Thyroid gland (tissue), 4 donors: ENCODE data around the gene PDE8B. TPM values are rescaled to one million over a fixed set of nuclear protein-coding genes. Genes with fewer than 3 reads are reported as not detected.
A peak's percentile ranks its signal among the peaks of the same experiment; 100 is the strongest.

Experiments
- DNase-seq, 2 donors: peaks; one replicate each; pipeline ENCODE4 v3.0.0-alpha.2; 2019
- H3K27ac ChIP-seq, 3 donors: fragments of 200-600 bp; sonication (generic); 1 replicate in 2 of 3; 2 replicates in 1 of 3; pipeline ENCODE4 v1.5.1; 2016 to 2019; ENCODE audit warnings: mild to moderate bottlenecking in 1 of 3, moderate library complexity in 1 of 3
- H3K27me3 ChIP-seq: fragments of 200-600 bp; sonication (generic); one replicate; pipeline ENCODE4 v1.5.1; 2019
- H3K36me3 ChIP-seq, 2 donors: fragments of 200-600 bp; sonication (generic); one replicate each; pipeline ENCODE4 v1.5.1; 2016 to 2019
- H3K4me1 ChIP-seq, 2 donors: fragments of 200-600 bp; sonication (generic); one replicate each; pipeline ENCODE4 v1.5.1; 2017 to 2019
- H3K4me3 ChIP-seq, 3 donors: fragments of 200-600 bp; sonication (generic); replicated peaks in 1 of 3; 1 replicate in 2 of 3; 2 replicates in 1 of 3; pipeline ENCODE4 v1.5.1; 2016; ENCODE audit warnings: mild to moderate bottlenecking in 1 of 3
- H3K9me3 ChIP-seq: fragments of 200-600 bp; sonication (generic); one replicate; pipeline ENCODE4 v1.5.1; 2017
- POLR2A ChIP-seq, 2 donors: fragments of 450-650 bp; IDR thresholded peaks; one replicate each; pipeline ENCODE4 v1.6.1; 2017; ENCODE audit warnings: antibody characterized with exemption in 2 of 2, mild to moderate bottlenecking in 2 of 2, moderate library complexity in 1 of 2
- WGBS, 2 donors: methylation state at CpG; one replicate each; pipeline ENCODE4 v1.1.5; 2017; 5-methylcytosine and 5-hydroxymethylcytosine counted together
- intact Hi-C: fragments of 100-400 bp; cut with DNase I; formaldehyde crosslinking; loops from one replicate; pipeline ENCODE4 v1.15.1; 2023
- total RNA-seq, 4 donors: library from RNA; depleted of rRNA; stranded (reverse); fragments of >200 nt; gene quantifications; one replicate each; pipeline ENCODE4 v1.2.3, GENCODE V29; 2016
- TF ChIP-seq, protein P1 (sequence below), 6 experiments: fragments of 200-600 bp in 3 of 6; fragments of 450-650 bp in 3 of 6; sonication (generic) in 3 of 6; IDR thresholded peaks; one replicate each; pipeline ENCODE4 v1.5.1; 2016 to 2019; ENCODE audit warnings: antibody characterized with exemption in 6 of 6, mild to moderate bottlenecking in 2 of 6, inconsistent platforms in 1 of 6, moderate library complexity in 1 of 6

The PDE8B gene
- total RNA-seq, 4 donors from 2014 or later, result 113 to 279 (median 218) TPM

DNA sequence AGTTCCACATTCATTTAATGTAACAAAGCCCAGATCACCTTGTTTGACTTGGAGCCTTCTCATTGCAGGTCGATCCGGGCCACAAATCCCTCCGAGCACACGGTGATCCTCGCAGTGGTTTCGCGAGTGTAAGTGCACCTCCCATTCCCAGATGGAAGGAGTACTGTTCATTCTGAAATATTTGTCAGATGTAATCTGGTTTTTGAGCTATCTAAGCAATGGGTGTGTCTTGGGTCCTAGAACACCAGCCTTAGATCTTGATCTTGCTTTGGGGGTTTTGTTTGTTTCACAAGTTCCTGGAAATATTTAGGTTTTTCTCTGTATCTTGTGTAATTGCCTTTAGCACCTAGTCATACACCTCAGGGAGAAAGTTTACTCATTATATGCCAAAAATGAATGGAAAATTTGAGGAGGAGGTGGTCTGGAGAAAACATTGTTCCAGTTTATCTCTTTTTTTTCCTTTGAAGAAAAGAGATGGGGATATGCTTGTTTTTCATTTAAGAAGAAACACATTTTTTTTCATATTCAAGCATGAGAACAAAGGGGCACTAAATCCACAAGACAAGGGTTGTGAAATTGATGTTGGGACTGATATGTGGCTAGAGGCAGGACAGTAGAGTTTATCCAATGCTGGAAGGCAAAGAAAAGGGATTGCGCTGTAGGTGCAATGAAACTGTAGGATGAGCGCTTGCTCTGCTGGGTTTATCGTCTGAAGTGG, 118.6 kb downstream of the PDE8B start:
- no peak overlapping the region for H3K27ac ChIP-seq
- no peak for TF ChIP-seq POLR2A (IDR thresholded peaks at IDR 0.05)
- TF ChIP-seq, protein P1, sequence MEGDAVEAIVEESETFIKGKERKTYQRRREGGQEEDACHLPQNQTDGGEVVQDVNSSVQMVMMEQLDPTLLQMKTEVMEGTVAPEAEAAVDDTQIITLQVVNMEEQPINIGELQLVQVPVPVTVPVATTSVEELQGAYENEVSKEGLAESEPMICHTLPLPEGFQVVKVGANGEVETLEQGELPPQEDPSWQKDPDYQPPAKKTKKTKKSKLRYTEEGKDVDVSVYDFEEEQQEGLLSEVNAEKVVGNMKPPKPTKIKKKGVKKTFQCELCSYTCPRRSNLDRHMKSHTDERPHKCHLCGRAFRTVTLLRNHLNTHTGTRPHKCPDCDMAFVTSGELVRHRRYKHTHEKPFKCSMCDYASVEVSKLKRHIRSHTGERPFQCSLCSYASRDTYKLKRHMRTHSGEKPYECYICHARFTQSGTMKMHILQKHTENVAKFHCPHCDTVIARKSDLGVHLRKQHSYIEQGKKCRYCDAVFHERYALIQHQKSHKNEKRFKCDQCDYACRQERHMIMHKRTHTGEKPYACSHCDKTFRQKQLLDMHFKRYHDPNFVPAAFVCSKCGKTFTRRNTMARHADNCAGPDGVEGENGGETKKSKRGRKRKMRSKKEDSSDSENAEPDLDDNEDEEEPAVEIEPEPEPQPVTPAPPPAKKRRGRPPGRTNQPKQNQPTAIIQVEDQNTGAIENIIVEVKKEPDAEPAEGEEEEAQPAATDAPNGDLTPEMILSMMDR (IDR thresholded peaks at IDR 0.05), result no peak
- H3K9me3 ChIP-seq, result no peaks in the 10 kb centered on the region
- H3K4me3 ChIP-seq, result no peak overlapping the region
- peaks cover 25 to 59% of the 10 kb centered on the region in 2 donors for H3K4me1 ChIP-seq
- no peaks in the 10 kb centered on the region for H3K27me3 ChIP-seq
- H3K36me3 ChIP-seq, result no peaks in the 10 kb centered on the region
- no peak for DNase-seq
- 85 to 86% methylated on average over 10 of the region's 10 CpGs for WGBS, 2 donors
- intact Hi-C loops, result no loop called here

GRCh38 chr5:77329664-77330430, 119.4 kb downstream of the PDE8B start:
- 73 to 88% methylated on average over 3 of the region's 3 CpGs for WGBS, 2 donors
- Histone ChIP-seq H3K9me3 (no peaks in the 10 kb centered on the region), H3K4me3 (no peak overlapping the region), H3K36me3 (no peaks in the 10 kb centered on the region), H3K4me1 (peaks cover 25 to 63% of the 10 kb centered on the region in 2 donors), H3K27ac (peak overlapping the region in 1 of 3 donors; percentile 63), H3K27me3 (no peaks in the 10 kb centered on the region)
- no peak for TF ChIP-seq POLR2A (IDR thresholded peaks at IDR 0.05)
- TF ChIP-seq, protein P1 (IDR thresholded peaks at IDR 0.05), result no peak
- intact Hi-C loops, result no loop called here
- DNase-seq, result no peak

GRCh38 chr5:77333036-77333435, 122.6 kb downstream of the PDE8B start:
- Histone ChIP-seq H3K27me3 (no peaks in the 10 kb centered on the region), H3K4me3 (no peak overlapping the region), H3K9me3 (no peaks in the 10 kb centered on the region), H3K27ac (no peak overlapping the region), H3K36me3 (no peaks in the 10 kb centered on the region), H3K4me1 (peaks cover 16 to 49% of the 10 kb centered on the region in 2 donors)
- intact Hi-C loops, result no loop called here
- TF ChIP-seq POLR2A (IDR thresholded peaks at IDR 0.05), result no peak
- TF ChIP-seq, protein P1 (IDR thresholded peaks at IDR 0.05), result no peak
- DNase-seq, result no peak
- 96 to 97% methylated on average over 4 of the region's 4 CpGs for WGBS, 2 donors

DNA sequence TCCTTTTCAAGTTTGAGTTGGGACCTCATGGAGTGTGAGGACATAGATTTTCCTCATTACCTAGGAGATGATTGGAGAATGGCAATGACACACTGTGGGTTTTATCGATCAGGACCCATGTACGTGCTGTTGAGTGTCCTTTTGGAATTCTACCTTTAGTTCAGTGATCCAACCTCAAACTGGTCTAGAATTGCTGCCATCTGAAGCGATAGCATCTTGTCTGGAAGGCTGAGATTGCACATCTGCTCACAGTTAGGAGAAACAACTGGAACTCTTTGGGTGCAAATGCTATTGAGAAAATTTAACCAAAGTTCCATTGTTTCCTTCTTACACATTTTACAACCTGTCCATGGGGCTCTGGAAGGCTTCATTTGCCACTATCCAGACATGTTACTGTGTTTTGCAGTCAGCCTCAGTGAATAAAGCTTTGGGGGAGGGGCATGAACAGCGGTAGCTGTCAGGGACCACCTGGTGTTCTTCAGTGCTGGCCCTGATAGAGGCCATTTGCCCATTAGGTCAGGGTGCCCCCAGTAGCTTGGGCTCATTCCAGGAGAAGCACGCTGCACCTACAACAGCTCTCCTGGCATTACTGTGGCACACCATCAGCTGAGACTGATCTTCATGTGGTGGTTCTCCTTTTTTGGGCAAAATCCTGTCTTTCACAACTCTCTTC, 123.1 kb downstream of the PDE8B start:
- TF ChIP-seq, protein P1 (IDR thresholded peaks at IDR 0.05), result no peak
- no peak for TF ChIP-seq POLR2A (IDR thresholded peaks at IDR 0.05)
- peak in 1 of 2 donors; percentile 16 for DNase-seq
- H3K27ac ChIP-seq, result peak overlapping the region in 1 of 3 donors; percentile 6
- H3K9me3 ChIP-seq, result no peaks in the 10 kb centered on the region
- no peaks in the 10 kb centered on the region for H3K27me3 ChIP-seq
- H3K4me3 ChIP-seq, result no peak overlapping the region
- H3K36me3 ChIP-seq, result no peaks in the 10 kb centered on the region
- 70 to 84% methylated on average over 5 of the region's 5 CpGs for WGBS, 2 donors
- intact Hi-C loops, result no loop called here
- H3K4me1 ChIP-seq, result peaks cover 11 to 45% of the 10 kb centered on the region in 2 donors
